ENCODE measurements around the gene NVL.

Gene NVL

GRCh38 chr1:224258351-224258750 lies 71.6 kb downstream of the NVL start:
- TF ChIP-seq CTCF (conservative IDR thresholded peaks at IDR 0.05; ENCODE audit: low read length) (no peak), EZH2phosphoT487 (IDR thresholded peaks at IDR 0.05; ENCODE audit: borderline replicate concordance) (no peak)
- no peak overlapping the region for H2AFZ ChIP-seq (ENCODE audit: low read length)
- peaks cover 5% of the 10 kb centered on the region for H3K4me1 ChIP-seq (ENCODE audit: insufficient read depth, low read length, poor library complexity, severe bottlenecking)
- H3K4me2 ChIP-seq (ENCODE audit: low read depth, low read length, poor library complexity, severe bottlenecking): no peak overlapping the region
- H3K27me3 ChIP-seq (ENCODE audit: insufficient read depth, low read length, poor library complexity, severe bottlenecking): no peaks in the 10 kb centered on the region
- no peaks in the 10 kb centered on the region for H3K36me3 ChIP-seq (ENCODE audit: insufficient read depth, low read length)
- no peak overlapping the region for H3K4me3 ChIP-seq (ENCODE audit: low read length, poor library complexity, severe bottlenecking)
- no peaks in the 10 kb centered on the region for H4K20me1 ChIP-seq (ENCODE audit: insufficient read depth, low read length, poor library complexity, severe bottlenecking)
- no peak overlapping the region for H3K9ac ChIP-seq (ENCODE audit: low read depth, low read length, poor library complexity, severe bottlenecking)
- no peaks in the 10 kb centered on the region for H3K9me3 ChIP-seq (ENCODE audit: insufficient read depth, low read depth, low read length)
- no peaks in the 10 kb centered on the region for H3K9me2 ChIP-seq (replicated peaks; ENCODE audit: low read depth, low read length)
- no peaks in the 10 kb centered on the region for H3F3A ChIP-seq (ENCODE audit: low read depth)
- H3K79me2 ChIP-seq (ENCODE audit: insufficient read depth, low read length): no peaks in the 10 kb centered on the region

GRCh38 chr1:224256640-224257039 lies 73.3 kb downstream of the NVL start:
- H3K9ac ChIP-seq (ENCODE audit: low read depth, low read length, poor library complexity, severe bottlenecking): no peak overlapping the region
- H3K79me2 ChIP-seq (ENCODE audit: insufficient read depth, low read length): no peaks in the 10 kb centered on the region
- peaks cover 5% of the 10 kb centered on the region for H3K4me1 ChIP-seq (ENCODE audit: insufficient read depth, low read length, poor library complexity, severe bottlenecking)
- H3K36me3 ChIP-seq (ENCODE audit: insufficient read depth, low read length): no peaks in the 10 kb centered on the region
- no peak overlapping the region for H3K4me2 ChIP-seq (ENCODE audit: low read depth, low read length, poor library complexity, severe bottlenecking)
- H3K9me2 ChIP-seq (replicated peaks; ENCODE audit: low read depth, low read length): no peaks in the 10 kb centered on the region
- no peaks in the 10 kb centered on the region for H3K27me3 ChIP-seq (ENCODE audit: insufficient read depth, low read length, poor library complexity, severe bottlenecking)
- no peaks in the 10 kb centered on the region for H4K20me1 ChIP-seq (ENCODE audit: insufficient read depth, low read length, poor library complexity, severe bottlenecking)
- no peak overlapping the region for H2AFZ ChIP-seq (ENCODE audit: low read length)
- no peak overlapping the region for H3K4me3 ChIP-seq (ENCODE audit: low read length, poor library complexity, severe bottlenecking)
- H3F3A ChIP-seq (ENCODE audit: low read depth): no peaks in the 10 kb centered on the region
- TF ChIP-seq EZH2phosphoT487 (IDR thresholded peaks at IDR 0.05; ENCODE audit: borderline replicate concordance): no peak
- no peaks in the 10 kb centered on the region for H3K9me3 ChIP-seq (ENCODE audit: insufficient read depth, low read depth, low read length)

GRCh38 chr1:224253721-224254120 lies 76.3 kb downstream of the NVL start:
- Histone ChIP-seq H3K9ac (ENCODE audit: low read depth, low read length, poor library complexity, severe bottlenecking) (no peak overlapping the region), H4K20me1 (ENCODE audit: insufficient read depth, low read length, poor library complexity, severe bottlenecking) (no peaks in the 10 kb centered on the region), H2AFZ (ENCODE audit: low read length) (no peak overlapping the region), H3K4me2 (ENCODE audit: low read depth, low read length, poor library complexity, severe bottlenecking) (no peak overlapping the region), H3K4me1 (ENCODE audit: insufficient read depth, low read length, poor library complexity, severe bottlenecking) (no peaks in the 10 kb centered on the region), H3K79me2 (ENCODE audit: insufficient read depth, low read length) (no peaks in the 10 kb centered on the region), H3K9me3 (ENCODE audit: insufficient read depth, low read depth, low read length) (no peaks in the 10 kb centered on the region), H3K36me3 (ENCODE audit: insufficient read depth, low read length) (peaks cover 7% of the 10 kb centered on the region), H3K27me3 (ENCODE audit: insufficient read depth, low read length, poor library complexity, severe bottlenecking) (no peaks in the 10 kb centered on the region), H3K4me3 (ENCODE audit: low read length, poor library complexity, severe bottlenecking) (no peak overlapping the region), H3K9me2 (replicated peaks; ENCODE audit: low read depth, low read length) (no peaks in the 10 kb centered on the region), H3F3A (ENCODE audit: low read depth) (no peaks in the 10 kb centered on the region)
- no peak for TF ChIP-seq CTCF (conservative IDR thresholded peaks at IDR 0.05; ENCODE audit: low read length)
- TF ChIP-seq EZH2phosphoT487 (IDR thresholded peaks at IDR 0.05; ENCODE audit: borderline replicate concordance): no peak

- TF ChIP-seq EZH2phosphoT487 (IDR thresholded peaks at IDR 0.05; ENCODE audit: borderline replicate concordance) (no peak), CTCF (conservative IDR thresholded peaks at IDR 0.05; ENCODE audit: low read length) (no peak)
- Histone ChIP-seq H3K79me2 (ENCODE audit: insufficient read depth, low read length) (no peaks in the 10 kb centered on the region), H4K20me1 (ENCODE audit: insufficient read depth, low read length, poor library complexity, severe bottlenecking) (no peaks in the 10 kb centered on the region), H3K36me3 (ENCODE audit: insufficient read depth, low read length) (peaks cover 9% of the 10 kb centered on the region), H3K4me2 (ENCODE audit: low read depth, low read length, poor library complexity, severe bottlenecking) (no peak overlapping the region), H3K9ac (ENCODE audit: low read depth, low read length, poor library complexity, severe bottlenecking) (no peak overlapping the region), H3K4me1 (ENCODE audit: insufficient read depth, low read length, poor library complexity, severe bottlenecking) (no peaks in the 10 kb centered on the region), H3K27me3 (ENCODE audit: insufficient read depth, low read length, poor library complexity, severe bottlenecking) (no peaks in the 10 kb centered on the region), H3K9me3 (ENCODE audit: insufficient read depth, low read depth, low read length) (no peaks in the 10 kb centered on the region), H3F3A (ENCODE audit: low read depth) (no peaks in the 10 kb centered on the region), H2AFZ (ENCODE audit: low read length) (no peak overlapping the region), H3K4me3 (ENCODE audit: low read length, poor library complexity, severe bottlenecking) (no peak overlapping the region), H3K9me2 (replicated peaks; ENCODE audit: low read depth, low read length) (no peaks in the 10 kb centered on the region)
Measured at GRCh38 chr1:224252479-224252878, 77.5 kb downstream of the NVL start.

Measured in Loucy (cell line).